ENCODE results near the gene C1QTNF12.
A peak's percentile ranks its signal among the peaks of the same experiment; 100 is the strongest.

The C1QTNF12 gene

GRCh38 chr1:1239614-1240347 is 6.7 kb downstream of the C1QTNF12 start:
- no peak for DNase-seq

DNA sequence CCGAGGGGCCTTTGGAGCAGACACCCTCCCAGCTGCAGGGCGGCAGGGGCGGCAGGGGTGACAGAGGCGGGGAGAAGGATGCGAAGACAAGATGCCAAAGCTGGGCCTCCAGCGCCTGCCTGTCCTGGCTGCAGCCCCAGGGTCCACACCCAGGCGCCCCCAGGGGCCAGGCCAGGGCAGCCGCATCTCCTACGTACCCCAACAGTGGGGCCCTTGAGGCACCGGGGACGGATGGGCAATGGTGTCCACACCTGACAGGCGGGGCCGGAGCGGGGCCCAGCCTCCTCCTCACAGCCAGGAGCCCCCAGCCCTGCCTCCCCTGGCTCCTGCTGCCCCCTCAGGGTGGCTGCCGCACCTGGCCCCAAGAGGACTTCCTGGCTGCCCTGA is 7.3 kb downstream of the C1QTNF12 start:
- no peak for DNase-seq

DNA sequence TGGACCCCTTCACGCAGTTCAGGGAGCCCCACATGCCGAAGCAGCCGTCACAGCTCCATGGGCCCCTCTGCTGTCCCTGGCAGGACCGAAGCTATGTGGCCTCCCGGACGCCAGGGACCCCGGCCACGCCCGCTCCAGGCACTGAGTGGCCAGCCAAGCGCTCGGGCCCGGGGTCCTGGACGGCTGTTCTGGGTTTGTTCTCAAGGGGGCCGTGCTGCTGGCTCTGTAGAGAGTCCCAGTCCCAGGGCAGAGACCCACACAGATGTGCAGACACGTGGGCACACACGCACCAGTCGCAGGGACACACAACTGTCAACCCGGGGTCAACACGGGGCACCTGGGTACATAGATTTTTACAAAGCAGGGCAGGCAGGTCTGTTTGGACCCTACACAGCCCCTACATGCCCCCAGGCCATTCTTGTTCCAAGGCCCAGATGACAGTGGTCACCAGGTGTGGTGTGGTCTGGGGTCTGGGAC is 7.8 kb downstream of the C1QTNF12 start:
- DNase-seq: no peak

- no peak for DNase-seq
Measured at GRCh38 chr1:1237874-1238701, 8.4 kb downstream of the C1QTNF12 start.

DNA sequence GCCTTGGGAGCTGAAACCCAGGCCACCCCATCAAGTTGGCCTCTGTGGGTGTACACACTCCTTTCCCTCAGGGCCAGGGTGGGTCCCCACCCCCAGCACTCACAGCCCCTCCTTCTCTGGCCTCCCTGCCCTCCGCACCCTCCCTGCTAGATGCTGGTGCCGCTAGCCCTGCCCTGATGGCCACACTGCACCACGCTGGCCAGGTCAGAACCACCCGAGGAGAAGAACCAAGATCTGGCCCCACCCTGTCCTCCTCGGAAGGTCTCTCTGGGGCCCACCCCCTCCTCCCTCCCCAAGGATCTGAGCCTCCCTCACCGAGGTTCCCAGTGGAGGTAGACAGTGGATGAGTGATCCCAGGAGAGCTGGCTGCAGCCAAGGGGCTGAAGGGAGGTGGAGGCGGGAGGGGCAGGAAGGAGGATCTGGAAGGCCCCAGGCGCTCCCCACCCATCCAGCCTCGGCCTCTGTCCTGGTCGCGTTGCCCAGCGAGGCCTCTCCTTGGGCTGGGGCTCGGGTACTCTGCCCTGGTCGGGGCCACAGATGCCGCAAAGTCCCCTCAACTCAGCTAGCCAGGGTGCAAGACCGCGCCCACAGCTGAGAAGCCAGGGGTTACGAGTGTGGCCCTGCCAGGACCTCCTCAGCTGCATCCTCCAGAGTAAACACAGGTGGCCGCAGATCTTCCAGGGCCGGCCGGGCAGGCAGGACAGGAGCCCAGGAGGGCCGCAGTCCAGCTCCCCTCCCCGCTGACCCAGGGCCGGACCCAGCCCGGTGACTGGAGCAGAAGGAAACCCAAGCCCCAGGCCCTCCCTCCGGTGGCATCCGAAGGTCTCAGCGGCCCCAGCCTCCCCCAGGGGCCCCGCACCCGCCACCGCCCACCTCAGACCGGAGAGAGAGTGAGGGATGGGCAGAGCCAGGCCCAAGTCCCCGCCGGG is 9.3 kb downstream of the C1QTNF12 start:
- no peak for DNase-seq

DNA sequence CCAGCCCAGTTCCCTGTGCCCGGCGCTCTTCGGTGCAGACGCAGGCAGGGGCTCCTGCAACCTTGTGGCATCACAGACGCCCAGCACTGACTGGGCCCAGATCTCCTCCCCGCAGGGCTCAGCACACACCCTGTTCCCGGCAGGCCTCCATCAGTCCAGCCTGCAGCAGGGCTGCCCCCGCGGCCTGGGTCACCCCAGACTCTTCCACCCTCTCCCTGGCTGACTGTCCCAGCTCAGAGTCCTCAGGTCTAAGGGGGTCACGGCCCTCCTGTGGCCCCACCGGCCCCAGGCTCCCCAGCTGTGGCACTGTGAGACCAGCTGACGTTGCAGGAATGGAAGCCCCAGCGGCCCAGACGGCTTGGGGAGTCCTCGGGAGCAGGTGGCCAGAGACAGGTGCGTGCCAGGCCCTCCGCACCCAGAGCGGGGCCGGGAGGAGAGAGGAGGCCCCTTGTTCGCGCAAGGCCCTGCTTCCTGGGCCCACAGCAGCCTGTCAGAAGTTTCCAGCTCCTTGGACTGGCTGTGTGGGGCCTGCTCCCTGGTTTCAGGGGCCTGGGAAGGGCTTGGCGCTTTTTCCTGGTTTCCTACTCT is 10.3 kb downstream of the C1QTNF12 start:
- DNase-seq: no peak

DNA sequence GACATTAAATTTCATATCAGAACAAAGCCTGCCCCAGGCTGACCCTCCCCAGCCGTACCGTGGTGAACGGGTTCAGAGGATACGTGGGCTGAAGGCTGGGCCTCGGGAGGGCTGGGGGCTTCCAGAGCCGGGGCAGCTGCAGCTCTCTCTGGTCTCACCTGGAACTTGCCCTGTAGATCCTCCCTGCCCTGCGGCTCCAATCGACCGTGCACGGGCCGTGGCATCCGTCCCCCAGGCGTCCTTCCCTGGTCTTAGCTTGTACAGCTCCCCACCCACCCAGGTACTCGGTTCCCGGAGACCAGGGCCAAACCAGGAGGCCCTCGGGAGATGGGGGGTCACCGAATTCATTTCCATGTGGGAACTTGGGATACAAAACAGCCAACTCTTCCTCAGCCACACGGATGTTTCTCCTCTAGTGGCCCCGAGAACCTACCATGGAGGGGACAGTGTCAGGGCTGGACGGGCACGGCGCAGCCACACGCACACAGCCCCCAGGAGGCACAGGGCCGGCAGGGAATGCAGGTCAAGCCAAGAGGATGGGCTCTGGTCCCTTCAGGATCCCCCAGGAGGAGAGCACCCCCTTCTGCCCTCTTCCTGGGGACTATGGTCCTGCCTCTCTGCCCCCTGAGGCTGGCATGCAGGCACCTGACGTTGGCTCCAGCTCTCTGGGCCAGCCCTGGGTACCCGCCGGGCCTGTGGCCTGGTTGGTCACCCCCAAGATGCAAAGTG is 11.3 kb downstream of the C1QTNF12 start:
- DNase-seq: no peak

- no peak for DNase-seq
Measured at GRCh38 chr1:1234180-1234808, 12.2 kb downstream of the C1QTNF12 start.

DNA sequence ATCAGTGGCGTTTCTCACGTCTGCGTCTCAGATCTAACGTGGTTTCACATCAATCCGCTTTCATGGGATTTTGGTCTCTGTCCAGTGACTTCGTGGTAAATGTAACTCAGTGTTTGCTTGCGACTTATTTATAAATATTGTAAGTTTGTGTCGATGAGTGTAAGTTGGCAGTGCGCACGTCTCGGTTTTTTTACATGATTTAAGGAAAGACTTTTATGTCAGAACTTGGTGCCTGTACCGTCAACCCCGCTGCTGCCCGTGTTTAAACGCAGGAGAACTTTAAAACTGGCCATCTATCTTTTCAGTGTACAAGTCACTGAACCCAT is 13.0 kb downstream of the C1QTNF12 start:
- no peak for DNase-seq

- DNase-seq: no peak
Measured at GRCh38 chr1:1232796-1233566, 13.5 kb downstream of the C1QTNF12 start.

DNA sequence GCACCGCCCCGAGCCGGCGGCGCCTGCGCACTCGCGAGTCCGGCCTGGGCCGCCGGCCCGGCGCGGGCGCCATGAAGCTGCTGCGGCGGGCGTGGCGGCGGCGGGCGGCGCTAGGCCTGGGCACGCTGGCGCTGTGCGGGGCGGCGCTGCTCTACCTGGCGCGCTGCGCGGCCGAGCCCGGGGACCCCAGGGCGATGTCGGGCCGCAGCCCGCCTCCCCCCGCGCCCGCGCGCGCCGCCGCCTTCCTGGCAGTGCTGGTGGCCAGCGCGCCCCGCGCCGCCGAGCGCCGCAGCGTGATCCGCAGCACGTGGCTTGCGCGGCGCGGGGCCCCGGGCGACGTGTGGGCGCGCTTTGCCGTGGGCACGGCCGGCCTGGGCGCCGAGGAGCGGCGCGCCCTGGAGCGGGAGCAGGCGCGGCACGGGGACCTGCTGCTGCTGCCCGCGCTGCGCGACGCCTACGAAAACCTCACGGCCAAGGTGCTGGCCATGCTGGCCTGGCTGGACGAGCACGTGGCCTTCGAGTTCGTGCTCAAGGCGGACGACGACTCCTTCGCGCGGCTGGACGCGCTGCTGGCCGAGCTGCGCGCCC is 14.2 kb downstream of the C1QTNF12 start, which contains the start of gene B3GALT6:
B3GALT6 (plus strand) TSS at position 30 of the 588 bp plus-strand sequence; CDS start at position 72, 42 bp downstream.
- DNase-seq: no peak

DNA sequence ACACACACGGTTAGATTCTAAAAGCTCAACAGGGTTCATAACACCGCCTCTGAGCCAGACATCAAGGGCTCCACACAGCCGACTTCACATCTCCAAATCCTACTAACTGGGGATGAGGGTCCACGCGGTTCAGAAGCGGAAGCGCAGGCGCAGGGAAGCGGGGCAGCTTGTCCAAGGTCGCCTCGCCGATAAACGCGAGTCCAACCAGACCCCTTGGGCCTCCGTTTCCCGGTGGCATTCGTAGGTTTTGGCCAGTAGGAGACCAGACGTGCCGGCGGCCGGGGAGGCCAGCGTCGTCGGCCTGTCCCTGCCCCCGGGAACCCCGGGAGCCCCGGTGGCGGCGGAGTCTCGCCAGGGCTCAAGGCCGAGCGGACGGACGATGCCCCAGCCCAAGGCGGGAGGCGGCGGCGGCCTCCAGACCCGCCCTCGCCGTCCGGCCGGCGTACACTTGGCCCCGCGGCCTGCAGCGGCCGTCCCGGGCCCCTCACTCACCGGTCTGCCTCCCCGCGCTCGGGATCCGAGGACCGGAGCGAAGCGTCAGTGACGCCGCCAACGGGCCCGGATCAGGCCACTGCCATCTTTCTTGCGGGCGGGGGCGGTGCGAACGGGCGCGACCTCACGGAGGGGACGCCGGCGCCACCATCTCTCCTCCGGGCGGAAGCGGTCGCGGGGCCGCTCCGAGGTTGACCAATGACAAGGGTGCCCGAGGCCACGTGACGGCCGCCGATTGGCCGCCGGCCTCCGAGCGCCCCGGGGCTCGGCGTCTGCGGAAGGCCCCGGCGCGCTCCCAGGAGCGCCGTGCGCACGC is 14.9 kb downstream of the C1QTNF12 start, which contains the start of gene SDF4:
SDF4 (minus strand) TSS at position 602 of the 808 bp plus-strand sequence. CDS start 3,229 bp downstream, outside the sequence.
- peak; percentile 70 for DNase-seq

GRCh38 chr1:1230656-1231399 is 15.7 kb downstream of the C1QTNF12 start:
- DNase-seq: no peak

- no peak for DNase-seq
Measured at GRCh38 chr1:1229770-1230169, 16.8 kb downstream of the C1QTNF12 start.

DNA sequence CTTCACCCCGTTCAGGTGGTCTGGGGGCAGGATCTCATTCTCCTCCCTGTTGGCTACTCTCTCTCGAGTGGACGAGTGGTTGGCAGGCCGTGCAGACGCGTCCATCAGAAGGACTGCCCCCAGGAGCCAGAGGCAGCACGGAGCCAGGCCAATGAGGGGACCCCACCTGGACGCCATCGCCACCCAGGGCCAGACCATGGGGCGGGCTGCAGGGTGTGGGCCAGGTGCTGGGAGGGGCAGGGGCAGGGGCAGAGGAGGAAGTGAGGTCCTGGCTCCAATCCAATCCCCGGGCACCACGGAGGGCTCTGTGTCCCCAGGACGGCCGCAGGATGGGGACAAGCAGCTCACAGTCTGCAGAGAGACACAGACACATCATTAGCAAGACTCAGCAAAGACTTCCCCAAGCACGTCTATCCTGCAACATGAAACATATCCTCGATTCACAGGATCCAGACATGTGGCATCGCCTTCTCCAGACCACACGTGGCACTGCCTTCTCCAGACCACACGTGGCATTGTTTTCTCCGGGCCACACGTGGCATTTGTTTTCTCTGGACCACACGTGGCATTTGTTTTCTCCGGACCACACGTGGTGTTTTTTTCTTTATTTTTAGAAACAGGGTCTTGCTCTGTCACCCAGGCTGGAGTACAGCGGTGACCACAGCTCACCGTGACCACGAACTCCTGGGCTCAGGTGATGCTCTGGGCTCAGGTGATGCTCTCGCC is 17.8 kb downstream of the C1QTNF12 start:
- no peak for DNase-seq

- DNase-seq: no peak
Measured at GRCh38 chr1:1228187-1228586, 18.3 kb downstream of the C1QTNF12 start.

- DNase-seq: no peak
Measured at GRCh38 chr1:1227386-1227785, 19.1 kb downstream of the C1QTNF12 start.
